SJSA1 (cell line): ENCODE data around the gene NOLC1. TPM values are rescaled to one million over a fixed set of nuclear protein-coding genes. Genes with fewer than 3 reads are reported as not detected.

Experiments used
- DNase-seq, 2 experiments: peaks; one replicate each; pipeline ENCODE4 v3.0.0-alpha.2; 2015 to 2020; ENCODE audit warnings: low spot score in 2 of 2, low read depth in 1 of 2
- H3K27ac ChIP-seq: fragments of 250-450 bp; sonication (Bioruptor Pico); 2 replicates; pipeline ENCODE4 v1.5.1; 2020; ENCODE audit warnings: mild to moderate bottlenecking, moderate library complexity
- H3K27me3 ChIP-seq: fragments of 250-450 bp; sonication (Bioruptor Pico); replicated peaks from 2 replicates; pipeline ENCODE4 v1.5.1; 2020; ENCODE audit warnings: mild to moderate bottlenecking, moderate library complexity
- H3K36me3 ChIP-seq: fragments of 250-450 bp; sonication (Bioruptor Pico); 2 replicates; pipeline ENCODE4 v1.5.1; 2020; ENCODE audit warnings: mild to moderate bottlenecking
- H3K4me1 ChIP-seq: fragments of 250-450 bp; sonication (Bioruptor Pico); replicated peaks from 2 replicates; pipeline ENCODE4 v1.6.1; 2021; ENCODE audit warnings: mild to moderate bottlenecking
- H3K4me3 ChIP-seq: fragments of 250-450 bp; sonication (Bioruptor Pico); 2 replicates; pipeline ENCODE4 v1.5.1; 2020; ENCODE audit warnings: mild to moderate bottlenecking
- H3K9me3 ChIP-seq: fragments of 250-450 bp; sonication (Bioruptor Pico); replicated peaks from 2 replicates; pipeline ENCODE4 v1.5.1; 2020; ENCODE audit warnings: mild to moderate bottlenecking
- total RNA-seq: library from RNA; depleted of rRNA; stranded (reverse); fragments of >200 nt; shearing (Covaris generic); gene quantifications from 2 replicates; pipeline ENCODE4 v1.2.3, GENCODE V29; 2014

Gene NOLC1
- total RNA-seq, 1 experiment from 2014 or later: 60.1 TPM

- Histone ChIP-seq H3K4me3 (peak overlapping the region; percentile 0; the same call in 1 of the 2 replicates), H3K27me3 (no peaks in the 10 kb centered on the region), H3K36me3 (peaks cover 6% of the 10 kb centered on the region; the same call in 1 of the 2 replicates), H3K9me3 (no peaks in the 10 kb centered on the region), H3K4me1 (peaks cover 80% of the 10 kb centered on the region), H3K27ac (peak overlapping the region; percentile 69)
- DNase-seq: peak; percentile 90 to 93
Observed at GRCh38 chr10:102117391-102118159, 34.6 kb upstream of the NOLC1 start.

- Histone ChIP-seq H3K4me1 (peaks cover 67% of the 10 kb centered on the region), H3K27me3 (no peaks in the 10 kb centered on the region), H3K36me3 (peaks cover 6% of the 10 kb centered on the region; the same call in 1 of the 2 replicates), H3K4me3 (no peak overlapping the region; the same call in 1 of the 2 replicates), H3K27ac (peak overlapping the region; percentile 69; the same call in 1 of the 2 replicates), H3K9me3 (no peaks in the 10 kb centered on the region)
- no peak for DNase-seq
Observed at GRCh38 chr10:102118867-102119266, 33.3 kb upstream of the NOLC1 start.

DNA sequence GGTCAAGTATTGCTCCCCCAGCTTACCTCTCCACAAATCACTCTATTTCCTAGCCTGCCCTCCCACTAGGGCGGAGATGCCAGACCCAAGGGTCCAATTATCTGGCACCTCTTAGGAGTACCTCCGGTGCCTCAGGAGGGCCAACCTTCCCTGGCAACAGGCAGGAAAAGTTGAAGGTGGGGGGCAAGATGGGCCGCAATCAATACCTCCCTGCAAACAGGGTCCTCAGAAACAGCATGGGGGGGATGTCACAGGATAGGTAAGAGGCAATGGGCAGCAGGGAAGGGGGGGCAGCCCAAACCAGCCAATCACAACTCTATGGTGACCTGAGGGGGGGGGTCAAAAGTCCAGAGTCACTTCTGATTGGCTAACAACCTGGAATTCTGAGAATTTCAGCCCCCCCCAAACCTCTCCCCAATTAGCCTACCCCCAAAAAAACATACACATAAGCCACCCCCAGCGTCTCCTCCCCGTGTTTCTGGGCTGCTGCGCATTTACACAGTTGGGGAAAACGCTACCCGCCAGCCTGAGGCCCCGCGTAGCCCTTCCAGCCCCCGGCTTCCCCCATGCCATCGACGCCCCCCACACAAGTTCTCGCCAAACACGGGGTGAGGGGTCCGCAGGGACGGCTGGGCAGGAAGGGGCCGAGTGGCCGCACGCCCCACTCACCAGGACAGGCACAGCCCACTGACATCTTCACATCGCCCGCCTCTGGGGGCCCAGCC, 32.6 kb upstream of the NOLC1 start:
- no peaks in the 10 kb centered on the region for H3K27me3 ChIP-seq
- peaks cover 3% of the 10 kb centered on the region; the same call in 1 of the 2 replicates for H3K36me3 ChIP-seq
- H3K27ac ChIP-seq: peak overlapping the region; percentile 80
- no peaks in the 10 kb centered on the region for H3K9me3 ChIP-seq
- peak overlapping the region; percentile 70 for H3K4me3 ChIP-seq
- H3K4me1 ChIP-seq: peaks cover 63% of the 10 kb centered on the region
- peak; percentile 65 to 71 for DNase-seq

DNA sequence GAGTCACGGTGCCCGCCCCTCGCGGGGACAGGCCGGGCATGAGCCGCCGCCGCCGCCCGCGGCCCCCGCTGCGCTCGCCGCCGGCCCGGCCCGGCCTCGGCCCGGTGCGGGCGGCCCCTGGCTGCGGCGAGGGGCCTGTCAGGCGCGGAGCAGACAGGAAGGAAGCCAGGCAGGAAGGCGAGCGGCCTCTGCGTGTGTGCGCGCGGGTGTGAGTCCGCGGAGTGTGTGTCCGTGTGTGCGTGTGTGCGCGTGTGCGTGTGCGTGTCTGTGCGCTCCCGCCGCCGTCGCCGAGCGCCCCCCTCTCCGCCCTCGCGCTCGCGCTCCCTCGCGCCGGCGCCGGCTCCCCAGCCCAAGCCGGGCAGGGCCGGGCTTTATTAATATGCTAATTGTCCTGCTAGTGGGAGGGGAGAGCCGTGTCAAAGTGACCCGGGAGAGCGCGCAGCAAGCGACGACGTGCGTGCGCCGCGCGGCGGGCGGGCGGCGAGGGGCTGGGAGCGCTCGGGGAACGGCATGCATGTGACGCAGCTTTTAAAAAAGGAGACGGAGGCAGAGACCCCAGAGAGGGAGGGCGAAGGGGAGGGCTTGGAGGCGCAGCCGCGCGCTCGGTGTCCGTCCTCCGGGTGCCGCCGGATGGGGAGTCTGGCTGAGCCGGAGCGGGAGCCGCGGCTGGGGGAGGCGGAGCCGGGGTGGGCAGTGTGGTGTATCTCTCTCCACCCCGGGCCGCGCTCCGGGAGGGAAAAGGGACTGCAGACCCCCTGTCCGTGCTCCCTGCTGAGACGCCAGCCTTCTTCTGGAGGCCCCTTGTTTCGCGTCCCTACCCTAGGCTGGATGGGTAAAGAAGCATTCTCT, 31.8 kb upstream of the NOLC1 start, which contains the start of gene LDB1:
Gene LDB1, minus strand, starts transcription at position 227 of the 849 bp plus-strand sequence. CDS start 258 bp downstream, outside the sequence.
- peak within 1 kb of the TSS; percentile 70 for H3K4me3 ChIP-seq
- H3K27ac ChIP-seq: peak within 1 kb of the TSS; percentile 80
- H3K27me3 ChIP-seq: no peaks in the 10 kb centered on the region
- H3K36me3 ChIP-seq: peaks cover 3% of the 10 kb centered on the region; the same call in 1 of the 2 replicates
- DNase-seq: peak; percentile 75 to 86
- peaks cover 57% of the 10 kb centered on the region for H3K4me1 ChIP-seq
- no peaks in the 10 kb centered on the region for H3K9me3 ChIP-seq

DNA sequence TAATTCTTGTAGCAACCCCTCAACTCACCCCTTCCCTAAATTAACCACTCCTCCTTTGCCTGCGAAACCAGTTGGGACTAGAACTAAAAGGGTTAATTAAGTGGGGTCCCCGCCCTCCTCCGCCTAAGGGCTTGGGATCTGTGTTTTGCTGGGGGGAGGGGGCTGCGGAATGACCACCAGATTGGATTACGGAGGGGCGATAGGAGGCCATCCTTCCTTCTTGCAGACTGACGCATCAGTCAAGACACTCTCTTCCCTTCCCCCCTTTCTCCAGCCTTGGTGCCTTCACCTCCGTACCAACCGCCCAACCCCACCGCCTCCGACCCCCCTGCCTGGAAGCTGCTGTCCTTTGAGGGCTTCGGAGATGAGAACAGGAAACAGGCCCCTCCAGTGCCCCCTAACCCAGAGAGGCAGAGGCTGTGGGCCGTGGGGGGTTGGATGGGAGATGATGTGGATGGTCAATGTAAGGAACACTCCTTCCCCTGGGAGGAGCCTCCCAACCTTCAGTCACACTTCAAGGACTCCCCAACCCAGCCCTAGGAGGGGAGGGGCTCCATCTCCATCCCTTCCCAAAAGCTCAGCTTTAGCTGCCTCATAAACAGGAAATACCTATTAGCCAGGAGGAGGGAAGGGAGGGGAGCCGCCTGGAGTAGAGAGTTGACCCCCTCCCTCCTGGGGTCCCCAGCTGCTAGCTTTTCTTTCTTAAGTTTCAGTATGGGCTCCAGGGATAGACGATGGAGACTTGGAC, 31.0 kb upstream of the NOLC1 start:
- Histone ChIP-seq H3K27ac (peak overlapping the region; percentile 80), H3K9me3 (no peaks in the 10 kb centered on the region), H3K36me3 (peaks cover 3% of the 10 kb centered on the region; the same call in 1 of the 2 replicates), H3K27me3 (no peaks in the 10 kb centered on the region), H3K4me3 (peak overlapping the region; percentile 70), H3K4me1 (peaks cover 50% of the 10 kb centered on the region)
- DNase-seq: peak; percentile 69

- no peaks in the 10 kb centered on the region for H3K9me3 ChIP-seq
- H3K4me1 ChIP-seq: peaks cover 46% of the 10 kb centered on the region
- no peaks in the 10 kb centered on the region for H3K27me3 ChIP-seq
- no peak overlapping the region for H3K27ac ChIP-seq
- H3K4me3 ChIP-seq: no peak overlapping the region
- peaks cover 3% of the 10 kb centered on the region; the same call in 1 of the 2 replicates for H3K36me3 ChIP-seq
- no peak for DNase-seq
Observed at GRCh38 chr10:102121739-102122372, 30.3 kb upstream of the NOLC1 start.

- no peak overlapping the region for H3K4me3 ChIP-seq
Observed at GRCh38 chr10:102122450-102122849, 29.7 kb upstream of the NOLC1 start.

GRCh38 chr10:102123223-102123622, 29.0 kb upstream of the NOLC1 start:
- no peak overlapping the region for H3K4me3 ChIP-seq

More at GRCh38 chr10:102122450-102122849, 29.7 kb upstream of the NOLC1 start:
- no peaks in the 10 kb centered on the region; the same call in 1 of the 2 replicates for H3K36me3 ChIP-seq
- H3K9me3 ChIP-seq: no peaks in the 10 kb centered on the region
- H3K27me3 ChIP-seq: no peaks in the 10 kb centered on the region
- H3K27ac ChIP-seq: no peak overlapping the region
- H3K4me1 ChIP-seq: peaks cover 41% of the 10 kb centered on the region
- DNase-seq: no peak

DNA sequence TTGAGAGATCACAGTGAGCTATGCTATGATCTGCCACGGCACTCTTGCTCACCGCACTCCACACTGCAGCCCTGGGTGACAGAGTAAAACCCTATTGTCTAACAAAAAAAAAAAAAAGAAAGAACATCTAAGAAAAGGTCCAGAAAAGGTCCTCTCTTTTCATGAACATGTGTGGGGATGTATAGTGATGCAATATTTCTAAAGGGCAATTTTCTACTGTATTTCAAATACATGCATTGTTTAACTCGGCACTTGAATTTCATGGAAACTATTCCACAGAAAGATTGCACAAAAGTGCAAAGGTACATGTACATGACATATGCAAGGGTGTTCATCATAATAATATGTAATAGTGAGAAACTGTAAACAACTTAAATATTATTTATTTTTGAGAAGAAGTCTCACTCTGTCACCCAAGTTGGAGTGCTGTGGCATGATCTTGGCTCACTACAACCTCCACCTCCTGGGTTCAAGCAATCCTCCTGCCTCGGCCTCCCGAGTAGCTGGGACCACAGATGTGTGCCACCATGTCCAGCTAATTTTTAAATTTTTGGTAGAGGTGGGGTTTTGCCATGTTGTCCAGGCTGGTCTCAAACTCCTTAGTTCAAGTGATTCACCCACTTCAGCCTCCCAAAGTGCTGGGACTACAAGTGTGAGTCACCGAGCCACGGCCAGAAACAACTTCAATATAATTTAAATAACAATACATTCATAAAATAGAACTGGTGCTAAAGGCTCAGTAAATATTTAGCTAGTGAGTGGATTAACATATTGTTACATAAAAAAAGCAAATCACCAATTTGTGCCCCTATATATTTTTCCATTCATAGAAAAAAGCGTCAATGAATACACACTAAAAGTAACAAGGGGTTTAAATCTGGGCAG, 20.7 kb upstream of the NOLC1 start:
- Histone ChIP-seq H3K27ac (no peak overlapping the region; the same call in 1 of the 2 replicates), H3K4me1 (peaks cover 37% of the 10 kb centered on the region), H3K36me3 (peaks cover 30% of the 10 kb centered on the region), H3K9me3 (no peaks in the 10 kb centered on the region), H3K27me3 (no peaks in the 10 kb centered on the region), H3K4me3 (no peak overlapping the region)
- peak; percentile 60 to 78 for DNase-seq

More at GRCh38 chr10:102123223-102123622, 29.0 kb upstream of the NOLC1 start:
- Histone ChIP-seq H3K4me1 (peaks cover 41% of the 10 kb centered on the region), H3K9me3 (no peaks in the 10 kb centered on the region), H3K27ac (no peak overlapping the region), H3K27me3 (no peaks in the 10 kb centered on the region), H3K36me3 (no peaks in the 10 kb centered on the region; the same call in 1 of the 2 replicates)
- no peak for DNase-seq

DNA sequence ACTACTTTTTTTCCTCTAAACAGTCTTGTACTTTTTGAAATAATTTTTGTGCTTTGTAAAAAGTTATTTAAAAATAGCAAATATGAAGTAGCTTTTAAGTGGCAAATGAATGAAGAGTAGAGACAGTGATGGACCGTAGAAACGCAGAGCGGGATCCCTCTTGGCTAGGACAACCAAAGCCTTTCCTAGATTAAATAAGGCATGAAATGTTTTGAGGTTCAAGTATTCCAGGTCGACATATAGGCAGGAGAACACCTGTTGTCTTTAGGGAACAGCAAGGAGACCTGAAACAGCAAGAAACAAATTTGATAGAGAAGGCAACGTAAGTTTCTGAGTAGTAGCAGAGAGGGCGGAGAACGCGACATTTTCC, 20.0 kb upstream of the NOLC1 start:
- Histone ChIP-seq H3K9me3 (no peaks in the 10 kb centered on the region), H3K27me3 (no peaks in the 10 kb centered on the region), H3K36me3 (peaks cover 30% of the 10 kb centered on the region), H3K4me1 (peaks cover 37% of the 10 kb centered on the region), H3K27ac (no peak overlapping the region; the same call in 1 of the 2 replicates), H3K4me3 (peak overlapping the region; percentile 76)
- DNase-seq: no peak

GRCh38 chr10:102132563-102133372, 19.4 kb upstream of the NOLC1 start, which contains the start of gene PPRC1:
Gene PPRC1, plus strand, starts transcription at chr10:102133040. Its CDS starts 29 bp downstream, at chr10:102133069.
- H3K4me1 ChIP-seq: peaks cover 33% of the 10 kb centered on the region
- H3K4me3 ChIP-seq: peak within 1 kb of the TSS; percentile 76
- no peaks in the 10 kb centered on the region for H3K27me3 ChIP-seq
- H3K27ac ChIP-seq: peak within 1 kb of the TSS; percentile 80
- DNase-seq: peak; percentile 99
- H3K36me3 ChIP-seq: peaks cover 35% of the 10 kb centered on the region
- H3K9me3 ChIP-seq: no peaks in the 10 kb centered on the region
